DND-41 (cell line): ENCODE results near the gene PCDHGA9.

Experiments
- CTCF ChIP-seq: IDR thresholded peaks from 2 replicates; pipeline ENCODE4 v1.5.1; 2012; ENCODE audit warnings: borderline replicate concordance, low read length, moderate library complexity, mild to moderate bottlenecking; ENCODE audit not compliant: poor library complexity, severe bottlenecking; ENCODE audit errors: extremely low read depth
- EZH2 ChIP-seq: IDR thresholded peaks from 3 replicates; pipeline ENCODE4 v1.6.1; 2012; ENCODE audit warnings: borderline replicate concordance, low read depth, mild to moderate bottlenecking, moderate library complexity, low read length, inconsistent platforms; ENCODE audit not compliant: severe bottlenecking

- TF ChIP-seq CTCF (peak; percentile 67), EZH2 (no peak)
Observed at GRCh38 chr5:141420855-141421488, 18.4 kb downstream of the PCDHGA9 start, which contains the start of gene PCDHGA11.
